MG63 (cell line): ENCODE data around the gene RAB4A. TPM values are rescaled to one million over a fixed set of nuclear protein-coding genes. Genes with fewer than 3 reads are reported as not detected.

Source experiments
- DNase-seq: peaks from one replicate; pipeline ENCODE4 v3.0.0-alpha.2; 2020
- H3K27me3 ChIP-seq: fragments of 250-450 bp; sonication (Bioruptor Pico); 2 replicates; pipeline ENCODE4 v1.5.1; 2020; ENCODE audit warnings: mild to moderate bottlenecking, moderate library complexity
- H3K36me3 ChIP-seq: fragments of 250-450 bp; sonication (Bioruptor Pico); 2 replicates; pipeline ENCODE4 v1.5.1; 2020; ENCODE audit warnings: mild to moderate bottlenecking, moderate library complexity
- H3K4me3 ChIP-seq: fragments of 250-450 bp; sonication (Bioruptor Pico); 2 replicates; pipeline ENCODE4 v1.5.1; 2020; ENCODE audit warnings: mild to moderate bottlenecking, moderate library complexity
- H3K9me3 ChIP-seq: fragments of 250-450 bp; sonication (Bioruptor Pico); 2 replicates; pipeline ENCODE4 v1.5.1; 2020; ENCODE audit warnings: mild to moderate bottlenecking, moderate library complexity
- total RNA-seq: library from RNA; depleted of rRNA; stranded (reverse); fragments of >200 nt; shearing (Covaris generic); gene quantifications from 2 replicates; pipeline ENCODE4 v1.2.3, GENCODE V29; 2014; ENCODE audit warnings: low replicate concordance; rRNA removed

RAB4A gene, protein sequence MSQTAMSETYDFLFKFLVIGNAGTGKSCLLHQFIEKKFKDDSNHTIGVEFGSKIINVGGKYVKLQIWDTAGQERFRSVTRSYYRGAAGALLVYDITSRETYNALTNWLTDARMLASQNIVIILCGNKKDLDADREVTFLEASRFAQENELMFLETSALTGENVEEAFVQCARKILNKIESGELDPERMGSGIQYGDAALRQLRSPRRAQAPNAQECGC
- 62.7 and 73.9 TPM in 2 replicates for total RNA-seq

GRCh38 chr1:229270547-229271447 lies at the start of gene RAB4A:
Gene RAB4A, plus strand, starts transcription at chr1:229271111. Its CDS starts 229 bp downstream, at chr1:229271340.
- Histone ChIP-seq H3K36me3 (0 out of 2 replicates have a peak, but pooled peaks cover 2% of the 10 kb centered on the region), H3K27me3 (no peaks in the 10 kb centered on the region), H3K4me3 (peak within 1 kb of the TSS; percentile 65), H3K9me3 (peaks cover 5% of the 10 kb centered on the region)
- DNase-seq, result peak; percentile 90

GRCh38 chr1:229222081-229222480 lies 48.8 kb upstream of the RAB4A start:
- no peak for DNase-seq
- Histone ChIP-seq H3K27me3 (no peaks in the 10 kb centered on the region), H3K9me3 (no peaks in the 10 kb centered on the region), H3K36me3 (no peaks in the 10 kb centered on the region), H3K4me3 (no peak overlapping the region)

GRCh38 chr1:229223498-229223897 lies 47.4 kb upstream of the RAB4A start:
- no peak overlapping the region for H3K4me3 ChIP-seq
- DNase-seq, result no peak
- H3K27me3 ChIP-seq, result no peaks in the 10 kb centered on the region
- no peaks in the 10 kb centered on the region for H3K9me3 ChIP-seq
- H3K36me3 ChIP-seq, result no peaks in the 10 kb centered on the region

DNA sequence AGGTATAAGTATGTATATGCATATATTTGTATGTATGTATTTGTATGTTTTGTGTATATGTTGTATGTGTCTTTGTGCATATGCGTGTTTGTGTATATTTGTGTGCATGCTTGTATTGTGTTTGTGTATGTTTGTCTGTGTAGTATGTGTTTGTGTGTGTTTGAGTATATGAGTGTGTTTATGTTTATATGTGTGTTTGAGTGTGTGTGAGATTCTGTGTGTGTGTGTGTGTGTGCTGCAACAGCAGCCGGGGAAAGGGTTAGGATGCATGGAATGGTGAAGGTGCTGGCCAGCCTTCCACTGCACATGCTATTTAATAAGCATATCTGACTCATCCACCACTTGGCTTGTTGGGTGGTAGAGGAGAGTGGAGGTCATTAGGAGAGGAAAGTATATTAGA lies 46.6 kb upstream of the RAB4A start:
- no peaks in the 10 kb centered on the region for H3K27me3 ChIP-seq
- no peaks in the 10 kb centered on the region for H3K36me3 ChIP-seq
- DNase-seq, result peak; percentile 57
- H3K4me3 ChIP-seq, result no peak overlapping the region
- no peaks in the 10 kb centered on the region for H3K9me3 ChIP-seq

DNA sequence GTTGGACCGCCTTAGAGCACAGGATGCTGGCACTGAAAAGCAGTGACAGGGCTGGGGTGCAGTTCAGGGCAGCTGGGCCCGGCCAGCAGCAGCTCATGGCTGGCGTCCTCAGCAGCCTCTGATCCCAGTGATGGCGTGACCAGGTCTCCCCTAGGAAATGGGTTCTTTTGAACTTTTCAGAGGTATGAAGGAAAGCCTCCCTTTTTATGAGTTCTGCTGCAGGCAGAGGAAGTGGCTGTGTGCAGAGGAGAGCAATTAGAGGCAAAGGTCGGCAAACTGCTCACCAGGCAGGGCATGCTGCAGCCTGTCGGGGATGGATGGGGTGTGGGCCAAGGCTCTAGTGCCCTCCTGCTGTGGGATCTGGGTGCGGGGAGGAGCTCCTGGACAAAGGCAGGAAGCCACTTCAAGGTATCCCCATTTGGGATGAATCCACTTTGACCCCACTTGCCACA lies 45.6 kb upstream of the RAB4A start:
- Histone ChIP-seq H3K4me3 (no peak overlapping the region), H3K27me3 (no peaks in the 10 kb centered on the region), H3K36me3 (no peaks in the 10 kb centered on the region), H3K9me3 (no peaks in the 10 kb centered on the region)
- DNase-seq, result peak; percentile 62

DNA sequence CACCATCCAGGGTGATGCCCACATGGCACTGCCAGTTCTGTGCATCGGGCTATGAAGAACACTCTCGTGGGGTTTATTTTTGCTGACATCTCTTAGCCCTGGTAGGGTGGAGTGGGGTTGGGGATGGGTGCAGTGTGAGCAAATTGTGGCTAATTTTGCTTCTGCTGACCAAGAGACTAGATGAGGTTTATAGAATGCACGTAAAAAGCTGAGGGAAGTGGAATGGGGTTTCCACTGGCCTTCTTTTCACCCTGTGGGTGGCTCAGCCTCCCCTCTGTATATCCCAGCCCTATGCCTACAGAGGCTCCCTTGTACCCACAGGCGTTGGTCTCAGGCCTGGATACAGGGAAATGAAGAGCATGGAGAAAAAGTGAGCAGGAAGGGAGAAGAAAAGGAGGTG lies 44.1 kb upstream of the RAB4A start:
- no peaks in the 10 kb centered on the region for H3K9me3 ChIP-seq
- H3K4me3 ChIP-seq, result no peak overlapping the region
- DNase-seq, result no peak
- H3K36me3 ChIP-seq, result no peaks in the 10 kb centered on the region
- no peaks in the 10 kb centered on the region for H3K27me3 ChIP-seq

GRCh38 chr1:229227298-229227919 lies 43.5 kb upstream of the RAB4A start:
- no peaks in the 10 kb centered on the region for H3K9me3 ChIP-seq
- H3K36me3 ChIP-seq, result no peaks in the 10 kb centered on the region
- DNase-seq, result peak; percentile 65
- H3K27me3 ChIP-seq, result no peaks in the 10 kb centered on the region
- H3K4me3 ChIP-seq, result no peak overlapping the region

GRCh38 chr1:229228522-229228921 lies 42.4 kb upstream of the RAB4A start:
- Histone ChIP-seq H3K27me3 (no peaks in the 10 kb centered on the region), H3K9me3 (no peaks in the 10 kb centered on the region), H3K36me3 (no peaks in the 10 kb centered on the region), H3K4me3 (no peak overlapping the region)
- no peak for DNase-seq

DNA sequence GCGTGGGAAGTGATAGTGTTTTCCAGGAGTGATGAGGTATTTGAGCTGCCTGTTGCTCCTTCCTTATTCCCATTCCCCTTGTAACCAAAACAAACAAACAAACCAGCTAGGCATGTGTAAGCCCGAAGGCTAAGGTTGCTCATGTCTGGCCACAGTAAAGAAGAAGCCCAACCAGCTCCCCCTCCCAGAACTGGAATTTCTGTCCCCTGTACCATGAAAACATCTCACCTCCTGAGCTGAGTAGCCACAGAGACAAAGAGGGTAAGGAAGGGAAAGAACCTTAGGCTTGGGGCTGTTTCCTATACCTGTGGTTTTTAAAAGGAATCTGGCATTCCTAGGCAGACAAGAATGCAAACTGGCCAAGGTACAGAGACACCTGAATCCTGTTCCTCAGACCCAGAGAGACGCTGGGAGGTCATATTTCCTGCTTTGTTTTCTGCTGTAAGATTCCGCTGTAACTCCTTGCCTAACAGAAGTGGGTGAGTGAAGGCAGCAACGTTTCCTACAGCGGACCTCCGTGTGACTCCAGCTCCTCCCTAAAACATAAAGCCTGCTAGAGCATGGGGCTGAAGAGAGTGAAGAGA lies 41.7 kb upstream of the RAB4A start:
- DNase-seq, result no peak
- no peaks in the 10 kb centered on the region for H3K9me3 ChIP-seq
- no peaks in the 10 kb centered on the region for H3K27me3 ChIP-seq
- no peak overlapping the region for H3K4me3 ChIP-seq
- H3K36me3 ChIP-seq, result no peaks in the 10 kb centered on the region

DNA sequence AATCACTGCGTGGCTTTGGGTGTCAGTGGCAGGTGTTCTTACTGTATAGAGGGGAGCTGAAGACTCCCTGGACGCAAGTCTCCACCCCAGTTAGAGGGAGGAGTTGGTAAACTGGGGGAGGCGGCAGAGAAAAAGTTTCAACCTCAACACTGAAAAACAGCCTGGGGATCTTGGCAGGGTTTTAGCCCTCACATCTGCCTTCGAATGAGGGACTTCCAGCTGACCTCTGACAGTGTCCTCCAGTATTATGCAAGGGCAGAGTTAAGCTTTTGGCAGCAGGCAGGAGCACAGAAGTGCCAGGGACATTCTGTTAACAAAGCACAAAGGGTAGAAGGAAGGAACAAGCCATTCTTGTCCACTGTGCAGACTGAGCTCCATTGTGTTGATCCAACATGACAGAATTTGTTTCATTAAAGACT lies 41.2 kb upstream of the RAB4A start:
- DNase-seq, result peak; percentile 45
- Histone ChIP-seq H3K27me3 (no peaks in the 10 kb centered on the region), H3K9me3 (no peaks in the 10 kb centered on the region), H3K4me3 (no peak overlapping the region), H3K36me3 (no peaks in the 10 kb centered on the region)

DNA sequence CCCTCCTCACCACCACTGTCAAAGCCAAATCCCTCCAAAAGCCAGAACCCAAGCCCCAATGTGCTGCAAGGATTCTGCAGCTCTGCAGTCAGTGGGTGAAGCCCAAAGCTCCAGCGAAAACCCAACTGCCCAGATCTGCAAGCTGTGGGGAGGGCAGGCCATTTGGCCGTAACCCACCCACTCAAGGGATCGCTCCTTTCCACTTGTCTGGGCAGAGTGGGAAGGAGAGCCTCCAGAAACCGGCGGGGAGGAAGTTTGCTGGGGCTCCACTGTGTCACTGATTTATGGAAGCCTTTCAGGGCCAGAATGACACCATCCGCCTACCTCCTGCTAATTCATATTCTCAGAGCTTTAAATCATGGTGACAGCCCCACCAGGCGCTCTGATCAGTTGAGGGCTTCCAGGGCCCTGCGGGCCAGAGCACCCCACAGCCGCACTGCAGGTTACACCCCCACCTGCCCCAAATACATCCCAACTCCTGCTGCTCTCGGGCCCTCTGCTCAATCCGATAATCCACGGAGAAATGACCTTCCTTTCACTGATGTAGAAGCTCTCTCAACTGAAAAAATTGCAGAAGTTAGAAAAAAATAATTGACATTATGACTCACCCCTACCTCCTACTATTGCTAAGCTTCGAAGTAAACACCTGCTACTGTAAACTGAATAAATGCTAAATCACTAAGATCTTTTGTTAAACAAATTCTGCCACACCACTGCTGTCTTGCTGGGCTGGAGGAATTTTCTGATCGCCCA lies 40.6 kb upstream of the RAB4A start:
- H3K9me3 ChIP-seq, result no peaks in the 10 kb centered on the region
- H3K27me3 ChIP-seq, result no peaks in the 10 kb centered on the region
- DNase-seq, result no peak
- H3K4me3 ChIP-seq, result no peak overlapping the region
- no peaks in the 10 kb centered on the region for H3K36me3 ChIP-seq

- no peaks in the 10 kb centered on the region for H3K9me3 ChIP-seq
- H3K36me3 ChIP-seq, result no peaks in the 10 kb centered on the region
- H3K27me3 ChIP-seq, result no peaks in the 10 kb centered on the region
- H3K4me3 ChIP-seq, result no peak overlapping the region
- peak; percentile 89 for DNase-seq
Observed at GRCh38 chr1:229230893-229231753, 39.8 kb upstream of the RAB4A start.

- Histone ChIP-seq H3K27me3 (no peaks in the 10 kb centered on the region), H3K36me3 (no peaks in the 10 kb centered on the region), H3K4me3 (no peak overlapping the region), H3K9me3 (no peaks in the 10 kb centered on the region)
- DNase-seq, result no peak
Observed at GRCh38 chr1:229231754-229232119, 39.2 kb upstream of the RAB4A start.

DNA sequence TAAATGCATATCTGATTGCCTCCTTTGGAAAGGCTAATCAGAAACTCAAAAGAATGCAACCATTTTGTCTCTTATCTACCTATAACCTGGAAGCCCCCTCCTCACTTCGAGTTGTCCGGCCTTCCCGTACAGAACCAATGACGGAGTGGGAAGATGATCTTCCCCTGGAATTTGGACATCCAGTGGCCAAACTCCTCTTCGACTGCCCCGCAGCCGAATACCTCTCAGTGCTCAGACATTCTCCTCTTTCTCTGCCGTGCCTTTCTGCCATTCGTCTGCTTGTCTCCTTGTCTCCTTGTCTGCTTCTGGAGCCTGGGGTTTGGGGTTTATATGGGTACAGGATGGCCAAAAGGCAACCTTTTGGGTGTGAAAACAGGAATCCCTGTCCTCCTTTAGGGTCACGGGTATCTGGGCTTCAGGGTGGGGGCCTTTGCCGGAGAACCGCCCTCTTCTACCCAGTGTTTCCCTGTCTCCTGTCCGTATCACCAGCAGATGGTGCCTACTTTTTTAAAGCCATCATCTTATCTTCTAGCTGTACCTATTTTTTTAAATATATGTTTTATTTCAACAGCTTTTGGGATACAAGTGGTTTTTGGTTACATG lies 35.9 kb upstream of the RAB4A start:
- H3K36me3 ChIP-seq, result no peaks in the 10 kb centered on the region
- no peaks in the 10 kb centered on the region for H3K9me3 ChIP-seq
- H3K4me3 ChIP-seq, result no peak overlapping the region
- no peak for DNase-seq
- no peaks in the 10 kb centered on the region for H3K27me3 ChIP-seq

DNA sequence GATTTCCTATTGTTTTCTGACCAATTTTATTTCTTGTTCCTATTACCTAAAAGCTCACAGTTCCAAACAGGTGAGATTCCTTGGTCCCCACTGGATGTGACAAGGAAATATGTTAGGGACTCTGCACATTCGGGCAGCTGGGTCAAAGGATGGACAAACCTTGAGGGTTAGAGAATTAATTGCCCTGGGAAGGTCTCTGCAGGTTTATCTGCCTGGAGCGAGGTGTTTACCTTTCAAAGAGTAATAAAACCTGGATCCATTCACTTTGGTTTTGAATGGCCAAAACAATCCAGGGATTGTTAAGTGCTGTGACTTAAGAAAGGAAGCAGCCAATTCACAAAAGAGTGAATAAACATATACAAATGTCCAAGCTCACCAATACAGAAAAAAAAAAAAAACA lies 33.6 kb upstream of the RAB4A start:
- DNase-seq, result no peak
- Histone ChIP-seq H3K9me3 (no peaks in the 10 kb centered on the region), H3K27me3 (no peaks in the 10 kb centered on the region), H3K36me3 (no peaks in the 10 kb centered on the region), H3K4me3 (no peak overlapping the region)
